Activated T-helper 1 cell treated with anti-CD3 and anti-CD28 coated beads, Interleukin-2, amount 50 U/mL, for 16 hours (primary cell): Measurements from ENCODE around the gene TLN1.
A peak's percentile ranks its signal among the peaks of the same experiment; 100 is the strongest.

Experiments
- DNase-seq, 2 donors: peaks; one replicate each; pipeline ENCODE4 v3.0.0-alpha.2; 2020; ENCODE audit warnings: low read depth in 1 of 2, low spot score in 1 of 2

Gene TLN1

DNA sequence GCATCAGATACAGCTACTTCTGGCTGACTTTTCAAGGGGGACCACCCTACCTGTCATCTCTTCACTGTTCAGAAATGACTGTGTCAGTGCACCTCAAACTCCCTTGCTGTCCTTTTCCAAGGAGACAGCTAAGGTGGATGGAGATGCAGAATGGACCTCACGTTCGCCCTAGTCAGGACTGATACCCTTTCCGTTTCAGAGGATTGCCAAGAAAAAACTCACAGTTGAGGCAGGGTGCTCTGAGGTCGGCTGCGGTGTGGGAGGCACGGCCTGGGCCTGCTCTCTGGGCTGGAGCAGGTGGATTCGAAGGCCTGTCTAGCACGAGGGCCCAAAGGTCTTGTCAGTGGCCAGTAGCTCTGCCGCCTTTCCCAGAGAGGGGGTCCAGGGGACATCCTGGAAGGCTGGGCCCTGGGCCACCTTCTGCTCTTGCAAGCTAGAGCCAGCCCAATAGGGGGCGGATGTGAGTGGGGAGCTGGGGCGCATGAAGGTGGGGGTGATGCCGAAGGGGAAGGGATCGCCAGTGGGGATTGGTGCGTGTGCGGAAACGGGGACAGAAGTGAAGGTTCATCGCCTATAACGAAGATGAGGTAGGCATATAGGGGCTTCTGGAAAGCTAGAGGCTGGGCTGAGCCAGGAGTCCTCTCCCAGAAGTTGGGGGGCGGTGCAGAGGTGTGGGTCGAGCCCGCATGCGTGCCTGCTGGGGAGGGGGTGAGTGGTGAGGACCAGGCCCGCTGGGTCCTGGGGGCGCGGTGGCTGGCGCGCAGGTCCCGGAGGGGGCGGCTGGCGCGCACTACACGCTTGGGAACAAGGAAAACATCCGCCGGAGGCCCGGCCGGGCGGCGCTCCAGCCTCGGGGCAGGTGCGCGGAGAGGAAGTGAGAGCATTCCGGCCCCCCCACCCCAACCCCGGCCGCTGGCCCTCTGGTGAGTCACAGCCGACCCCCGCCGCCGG lies 24.6 kb upstream of the TLN1 start:
- peak; percentile 43 to 59 for DNase-seq

DNA sequence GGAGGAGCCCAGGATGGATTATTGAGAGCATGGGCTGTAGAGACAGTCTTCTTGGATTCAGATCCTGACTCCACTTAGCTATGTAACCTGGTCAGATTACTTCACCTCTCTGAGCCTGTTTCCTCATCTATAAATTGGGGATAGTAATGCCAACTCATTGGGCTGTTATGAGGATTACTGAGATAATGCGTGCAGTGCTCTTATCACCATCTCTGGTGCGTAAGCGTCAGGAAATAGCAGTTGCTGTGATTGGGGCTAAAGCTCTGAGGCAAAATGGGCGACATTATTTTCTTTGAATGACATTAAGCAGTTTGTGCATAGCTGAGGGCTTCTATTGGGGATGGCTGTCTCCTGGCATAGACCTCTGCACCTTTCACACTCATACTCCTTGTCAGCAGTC lies 23.1 kb upstream of the TLN1 start:
- DNase-seq: no peak

DNA sequence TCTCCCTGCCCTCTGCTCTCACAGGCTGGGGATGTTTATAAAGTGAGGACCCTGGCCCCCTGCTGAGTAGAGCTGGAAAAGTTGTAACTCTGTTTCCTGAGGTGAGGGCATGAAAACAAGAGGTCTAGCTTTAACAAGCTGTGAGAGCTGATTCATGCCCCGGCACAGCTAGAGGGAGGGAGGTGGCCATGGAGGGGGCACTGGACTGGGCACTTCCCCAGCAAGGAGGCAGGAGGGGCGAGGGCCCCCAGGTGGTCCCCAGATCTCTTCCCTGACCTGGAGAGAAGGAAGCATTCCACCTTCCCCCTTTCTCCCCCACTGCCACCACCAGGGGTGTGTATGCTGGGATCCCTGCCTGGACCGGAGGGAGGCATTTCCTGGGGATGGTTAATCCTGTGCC lies 22.3 kb upstream of the TLN1 start, which contains the start of gene MSMP:
MSMP (minus strand) TSS at position 13 of the 400 bp plus-strand sequence. CDS start 147 bp downstream, outside the sequence.
- no peak for DNase-seq

DNA sequence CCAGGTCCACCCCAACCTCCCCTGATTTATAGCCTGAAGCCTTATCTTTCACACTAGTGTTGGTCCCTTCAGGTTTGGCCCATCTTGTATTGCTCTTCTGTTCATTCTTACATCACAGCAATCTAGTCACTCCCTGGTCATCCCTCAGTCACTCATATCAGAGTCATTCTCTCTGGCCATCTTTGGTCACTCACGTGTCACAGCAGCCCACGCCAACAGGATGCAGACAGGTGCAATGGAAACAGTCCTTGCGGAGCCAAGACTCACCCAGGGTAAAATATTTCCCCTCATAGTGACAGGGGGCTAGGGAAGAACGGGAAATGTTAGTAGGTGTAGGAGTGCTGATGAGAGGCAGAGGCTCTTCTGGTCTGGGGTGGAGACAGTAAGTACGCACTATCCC lies 21.5 kb upstream of the TLN1 start:
- no peak for DNase-seq

DNA sequence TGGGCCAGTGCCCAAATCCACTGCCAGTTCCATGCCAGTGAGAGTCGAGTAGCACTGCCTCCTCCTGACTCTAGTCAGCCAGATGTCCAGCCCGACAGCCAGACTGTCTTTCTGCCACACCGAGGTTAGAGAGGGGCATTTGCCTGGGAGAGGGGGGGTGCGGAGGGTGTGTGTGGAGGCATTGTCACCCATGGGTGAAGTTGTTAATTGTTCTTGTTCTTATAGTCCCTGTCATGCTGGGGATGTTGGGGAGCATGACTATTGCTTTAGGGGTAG lies 18.2 kb upstream of the TLN1 start:
- DNase-seq: no peak

DNA sequence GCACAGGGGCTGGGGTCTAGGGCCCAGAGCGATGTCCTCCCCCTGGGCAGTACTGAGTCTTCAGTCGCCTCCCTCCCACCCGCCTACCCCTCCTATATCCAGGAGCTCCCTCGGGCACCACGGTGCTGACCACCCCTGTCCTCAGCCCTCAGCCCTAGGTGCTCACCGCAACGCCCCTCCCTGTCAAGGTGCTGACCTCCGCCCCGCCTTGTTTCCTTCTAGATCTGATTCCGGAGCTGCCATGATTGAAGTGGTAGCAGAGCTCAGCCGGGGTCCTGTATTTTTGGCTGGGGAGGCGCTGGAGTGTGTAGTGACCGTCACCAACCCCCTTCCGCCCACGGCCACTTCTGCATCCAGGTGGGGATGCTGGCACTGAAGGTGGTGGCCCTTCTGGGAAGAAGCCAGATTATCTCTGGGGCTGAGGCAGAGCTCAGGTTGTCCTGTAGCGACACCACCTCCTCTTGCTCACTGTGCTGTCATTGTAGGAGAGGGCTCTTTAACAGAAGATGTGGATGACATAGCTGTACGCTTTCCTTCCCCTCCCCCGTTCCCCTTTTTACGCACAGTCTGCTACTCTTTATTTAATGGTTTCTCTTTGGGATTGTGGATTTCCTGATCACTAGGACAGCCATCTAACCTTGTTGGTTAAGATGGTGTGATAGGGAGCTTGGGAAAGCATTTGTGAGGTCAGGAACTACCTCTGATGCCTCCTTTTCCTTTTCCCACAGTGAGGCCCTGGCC lies 17.7 kb upstream of the TLN1 start:
- DNase-seq: no peak

DNA sequence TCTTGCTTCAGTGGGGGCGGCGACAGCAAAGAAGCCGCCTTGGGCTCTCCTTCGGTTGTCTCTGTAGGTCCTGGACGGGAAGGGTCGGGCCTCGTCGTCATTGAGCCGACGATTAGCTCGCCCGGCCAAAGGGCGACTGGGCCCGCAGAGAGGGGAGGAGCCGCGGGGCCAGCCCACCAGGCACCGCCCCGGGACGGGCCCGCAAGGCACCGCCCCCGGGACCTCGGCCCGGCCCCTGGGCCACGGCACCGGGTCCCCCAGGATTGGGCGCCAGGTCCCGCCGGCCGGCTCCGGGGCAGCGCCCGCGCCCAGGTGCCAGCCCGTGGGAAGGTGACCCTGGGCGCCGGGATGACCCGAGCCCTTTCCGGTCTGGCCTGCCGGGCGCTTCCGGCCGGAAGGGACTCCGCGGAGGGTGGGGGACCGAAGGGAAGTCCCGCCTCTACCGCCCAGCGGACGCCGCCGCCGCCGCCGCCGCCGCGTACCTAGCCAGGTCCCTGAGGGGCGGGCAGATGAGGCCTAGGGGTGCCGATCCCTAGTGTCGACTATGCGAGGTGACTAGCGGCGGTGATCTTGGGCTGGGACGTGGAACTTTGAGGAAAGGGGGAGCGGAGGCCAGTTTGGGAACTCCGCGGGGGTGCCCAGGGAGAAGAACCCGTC lies 17.0 kb upstream of the TLN1 start, which contains the start of the genes GBA2 and RGP1:
GBA2 (minus strand) TSS at position 371 of the 657 bp plus-strand sequence. CDS start 524 bp downstream, outside the sequence.
RGP1 (plus strand) TSS at position 430 of the 657 bp plus-strand sequence. CDS start 469 bp downstream, outside the sequence.
- DNase-seq: peak; percentile 37 to 55

DNA sequence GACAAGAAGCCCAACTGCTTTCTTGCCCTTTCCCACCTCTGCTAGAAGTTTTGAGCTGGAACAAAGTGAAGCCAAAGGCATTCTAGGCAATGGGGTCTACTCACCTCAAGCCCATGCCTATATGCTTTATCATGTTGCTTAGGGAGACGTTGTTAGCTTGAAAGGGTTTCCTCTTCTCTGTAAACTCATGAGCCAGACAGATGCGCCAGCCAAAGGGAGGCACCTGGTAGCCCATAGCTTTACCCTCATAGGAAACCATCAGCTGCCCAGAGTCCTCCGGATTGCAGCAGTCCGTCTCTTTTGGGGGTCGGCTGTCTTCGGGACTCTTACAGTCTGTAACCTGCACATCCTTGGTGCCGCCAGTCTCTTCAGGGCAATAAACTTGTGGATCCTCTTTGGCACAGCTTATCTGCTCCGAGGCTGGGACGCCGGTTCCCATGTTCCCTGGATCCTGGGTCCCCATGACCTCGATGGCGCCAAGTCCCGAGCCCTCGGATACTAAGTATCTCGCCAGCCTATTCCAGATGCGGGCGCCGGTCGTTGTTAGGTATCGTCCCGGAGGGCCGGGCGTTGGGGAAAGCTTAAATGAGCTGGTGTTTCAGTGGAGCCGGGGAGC lies 16.4 kb upstream of the TLN1 start:
- DNase-seq: no peak

DNA sequence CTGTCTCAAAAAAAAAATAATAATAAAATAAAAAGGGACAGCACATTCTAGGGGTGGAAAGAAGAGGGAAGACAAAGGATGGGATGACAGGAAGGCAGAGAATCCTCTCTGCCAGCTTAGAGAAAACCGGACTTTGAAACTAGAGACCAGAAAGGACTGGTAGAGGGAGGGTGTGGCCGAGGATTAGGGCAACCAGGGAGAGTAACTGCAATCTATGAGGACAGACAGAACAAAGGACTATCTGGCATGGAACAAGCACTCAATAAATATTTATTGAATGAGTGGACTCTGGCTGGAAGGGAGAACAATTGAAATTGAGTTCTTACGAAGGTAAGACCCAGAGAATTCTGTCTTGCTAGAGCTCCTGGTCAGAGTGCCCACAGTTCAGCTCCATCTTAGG lies 14.6 kb upstream of the TLN1 start:
- DNase-seq: no peak

DNA sequence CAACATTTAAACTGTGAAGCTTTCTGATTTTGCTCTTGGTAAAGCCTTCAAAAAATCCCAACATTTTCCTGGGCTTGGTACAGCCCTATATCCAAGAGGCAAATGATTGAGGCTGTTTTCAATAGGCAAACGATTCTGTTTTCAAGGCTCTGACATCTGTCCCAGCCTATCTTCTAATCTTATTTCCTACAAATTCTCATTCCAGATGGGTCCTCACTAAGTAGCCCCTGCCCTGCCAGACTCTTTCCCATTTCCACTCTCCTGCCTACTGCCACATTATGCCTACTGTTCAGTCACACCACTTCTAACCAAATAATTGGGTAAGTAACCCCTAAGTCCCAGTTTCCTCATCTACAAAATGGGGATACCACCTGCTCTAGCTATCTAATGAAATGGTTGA lies 13.6 kb upstream of the TLN1 start:
- no peak for DNase-seq

DNA sequence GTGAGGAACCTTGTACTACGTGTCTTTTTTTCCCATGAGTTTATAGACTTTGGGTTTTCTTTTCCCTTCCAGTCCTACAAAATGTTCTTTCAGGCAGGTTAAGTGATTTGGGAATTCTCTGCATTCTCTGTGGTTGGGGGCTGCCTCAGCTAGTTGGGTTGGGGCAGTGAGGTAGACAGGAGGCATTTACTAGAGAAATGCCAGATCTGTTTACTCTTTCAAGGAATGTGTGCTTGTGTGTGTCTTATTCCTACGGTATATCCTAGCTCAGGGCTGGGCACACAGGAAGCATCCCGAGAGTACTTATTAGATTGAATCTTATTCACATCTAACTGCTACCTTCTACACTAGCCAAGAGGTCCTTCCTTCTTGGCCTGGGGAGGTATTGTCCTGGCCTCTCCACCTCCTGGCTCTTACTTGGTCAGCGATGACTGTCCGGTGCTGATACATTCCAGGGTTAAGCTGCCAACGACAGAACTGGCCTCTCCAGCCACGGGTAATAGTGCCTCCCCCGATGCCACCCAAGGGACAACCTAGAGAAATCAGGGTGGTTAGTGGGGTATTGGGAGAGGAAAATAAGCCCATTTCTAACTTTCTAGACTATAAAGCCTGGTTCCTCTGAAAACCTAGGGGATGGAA lies 12.0 kb upstream of the TLN1 start:
- no peak for DNase-seq

DNA sequence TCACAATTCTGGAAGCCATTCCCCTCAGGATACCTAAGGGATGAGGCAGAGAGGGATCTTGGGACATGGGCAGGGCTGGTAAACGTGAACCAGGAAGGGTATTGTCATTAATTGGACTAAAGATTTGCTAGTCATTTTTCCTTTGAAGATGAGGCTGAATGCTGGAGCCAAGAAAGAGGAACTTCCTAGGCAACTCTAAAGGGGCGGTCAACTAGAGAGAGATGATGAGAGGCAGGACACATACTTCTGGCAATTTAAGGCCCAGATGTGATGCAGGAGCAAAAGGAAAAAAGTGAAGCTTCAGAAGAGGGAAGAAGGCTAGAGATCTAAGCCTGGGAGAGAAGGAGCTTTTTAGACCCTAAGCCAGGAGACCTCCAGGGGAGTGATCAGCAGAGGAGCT lies 11.5 kb upstream of the TLN1 start:
- DNase-seq: no peak

DNA sequence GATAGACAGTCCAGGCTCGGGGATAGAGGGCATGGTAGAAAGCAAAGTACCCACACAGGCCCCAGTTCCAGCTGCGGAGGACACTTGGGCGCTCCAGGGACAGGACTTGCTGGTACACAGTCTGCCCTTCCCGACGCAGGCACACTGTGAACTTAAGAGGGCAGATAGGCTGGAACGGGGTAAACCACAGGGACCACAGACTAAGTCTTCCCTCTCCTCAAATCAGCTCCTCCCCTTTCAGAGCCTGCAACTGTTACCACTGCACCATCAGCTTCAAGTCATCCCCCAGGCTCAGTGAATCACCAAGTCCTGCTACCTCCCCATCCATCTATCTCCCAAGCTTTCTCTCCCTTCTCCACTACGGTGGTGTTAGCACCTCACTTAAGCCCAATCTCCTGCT lies 9.7 kb upstream of the TLN1 start:
- DNase-seq: no peak

DNA sequence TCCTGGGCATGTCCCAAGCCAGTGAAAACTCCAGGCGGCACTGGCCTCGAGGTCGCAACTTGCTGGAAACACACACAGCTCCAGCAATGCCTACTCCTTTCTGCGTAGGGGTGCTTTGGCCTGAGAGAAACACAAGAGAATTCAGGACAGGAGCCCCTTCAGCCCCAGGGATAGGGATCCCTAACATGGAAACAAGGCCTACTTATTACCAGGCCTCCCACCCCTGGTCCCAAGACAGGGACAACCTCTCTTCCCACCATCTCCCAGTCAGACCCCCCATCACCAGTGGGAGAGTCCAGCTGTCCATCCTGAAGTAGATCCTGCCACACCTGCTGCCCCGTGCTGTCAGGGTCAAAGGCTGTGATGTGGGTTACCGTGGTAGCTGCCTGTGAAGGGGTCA lies 8.2 kb upstream of the TLN1 start:
- no peak for DNase-seq

DNA sequence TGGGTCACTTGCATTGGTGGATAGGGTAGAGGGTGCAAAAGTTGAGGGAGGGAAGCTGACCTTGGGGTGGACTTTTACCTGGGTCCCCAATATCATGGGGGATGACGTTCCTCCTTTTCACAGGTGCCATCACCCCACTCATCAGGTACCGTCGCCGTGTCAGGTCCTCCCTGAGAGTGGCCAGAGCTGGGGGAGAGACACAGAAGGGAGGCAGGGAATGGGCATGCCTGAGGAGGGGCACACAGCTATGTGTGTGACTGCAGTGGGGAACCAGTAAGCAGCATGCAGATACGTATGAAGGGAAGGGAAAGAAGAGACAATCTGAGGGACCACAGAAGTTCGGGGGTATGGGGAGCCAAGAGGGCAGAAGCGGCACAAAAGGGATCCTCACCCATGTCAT lies 6.9 kb upstream of the TLN1 start:
- DNase-seq: no peak

DNA sequence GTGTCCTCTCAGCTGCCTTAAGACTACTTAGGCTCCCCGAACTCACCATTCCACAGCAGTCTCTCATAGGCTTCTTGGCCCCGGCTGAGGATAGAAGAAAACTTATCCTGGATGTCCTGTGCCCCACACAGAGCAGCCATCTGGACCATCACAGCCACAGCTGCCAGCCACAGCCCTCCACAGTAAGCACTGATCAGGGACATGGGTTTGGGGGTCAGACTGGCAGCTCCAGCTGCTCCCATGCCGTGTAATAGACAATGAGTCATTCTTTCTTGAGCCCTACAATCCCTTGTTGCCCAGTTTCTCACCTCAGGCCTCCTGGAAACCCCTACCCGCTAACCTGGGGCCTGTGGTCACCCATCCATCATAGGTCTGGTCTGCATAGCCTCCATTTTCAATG lies 6.2 kb upstream of the TLN1 start:
- no peak for DNase-seq

DNA sequence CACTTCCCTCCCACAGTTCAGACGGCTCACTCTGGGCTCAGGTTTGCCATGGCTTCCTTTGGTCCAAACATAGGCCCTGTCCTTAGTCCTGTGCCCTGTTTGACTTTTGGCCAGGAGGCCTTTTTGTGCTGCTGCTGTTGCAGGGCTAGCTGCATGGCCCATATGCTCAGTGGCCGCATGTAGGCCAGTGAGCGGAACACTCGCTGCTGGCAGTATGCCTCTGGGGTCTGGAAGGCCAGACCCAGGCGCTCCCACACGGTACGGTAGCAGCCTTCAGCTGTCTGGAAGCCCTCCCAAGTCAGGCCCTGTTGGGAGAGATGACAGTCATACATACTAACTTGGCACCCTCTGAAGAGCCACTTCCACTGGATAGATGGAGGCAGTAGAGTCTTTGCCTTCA lies 5.1 kb upstream of the TLN1 start:
- DNase-seq: no peak

DNA sequence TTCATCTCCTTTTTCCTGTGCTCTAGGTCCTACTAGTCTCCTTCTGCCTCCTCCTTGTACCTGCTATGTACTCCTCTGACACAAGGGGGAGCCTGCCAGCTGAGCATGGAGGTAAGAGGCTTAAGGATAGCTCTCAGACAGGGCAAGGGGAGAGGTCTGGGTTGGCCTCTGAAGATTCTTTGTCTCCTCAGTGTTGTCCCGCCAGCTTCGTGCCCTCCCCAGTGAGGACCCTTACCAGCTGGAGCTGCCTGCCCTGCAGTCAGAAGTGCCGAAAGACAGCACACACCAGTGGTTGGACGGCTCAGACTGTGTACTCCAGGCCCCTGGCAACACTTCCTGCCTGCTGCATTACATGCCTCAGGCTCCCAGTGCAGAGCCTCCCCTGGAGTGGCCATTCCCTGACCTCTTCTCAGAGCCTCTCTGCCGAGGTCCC lies 4.2 kb upstream of the TLN1 start:
- DNase-seq: peak in 1 of 2 donors; percentile 33

DNA sequence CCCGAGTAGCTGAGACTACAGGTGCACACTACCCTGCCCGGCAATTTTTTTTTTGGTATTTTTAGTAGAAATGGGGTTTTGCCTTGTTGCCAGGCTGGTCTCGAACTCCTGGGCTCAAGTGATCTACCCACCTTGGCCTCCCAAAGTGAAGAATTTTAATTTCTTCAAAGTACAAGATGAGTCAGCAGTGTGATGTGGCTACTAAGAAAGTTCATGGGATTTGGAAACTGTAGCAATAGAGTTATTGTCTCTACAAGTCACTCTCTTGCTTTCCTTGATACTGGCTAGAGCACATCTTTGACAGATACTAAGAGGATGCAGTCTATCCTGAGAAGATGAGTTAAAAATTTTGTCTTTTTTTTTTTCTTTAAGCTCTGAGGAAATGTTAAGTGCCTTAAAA lies 2.1 kb upstream of the TLN1 start:
- DNase-seq: no peak

DNA sequence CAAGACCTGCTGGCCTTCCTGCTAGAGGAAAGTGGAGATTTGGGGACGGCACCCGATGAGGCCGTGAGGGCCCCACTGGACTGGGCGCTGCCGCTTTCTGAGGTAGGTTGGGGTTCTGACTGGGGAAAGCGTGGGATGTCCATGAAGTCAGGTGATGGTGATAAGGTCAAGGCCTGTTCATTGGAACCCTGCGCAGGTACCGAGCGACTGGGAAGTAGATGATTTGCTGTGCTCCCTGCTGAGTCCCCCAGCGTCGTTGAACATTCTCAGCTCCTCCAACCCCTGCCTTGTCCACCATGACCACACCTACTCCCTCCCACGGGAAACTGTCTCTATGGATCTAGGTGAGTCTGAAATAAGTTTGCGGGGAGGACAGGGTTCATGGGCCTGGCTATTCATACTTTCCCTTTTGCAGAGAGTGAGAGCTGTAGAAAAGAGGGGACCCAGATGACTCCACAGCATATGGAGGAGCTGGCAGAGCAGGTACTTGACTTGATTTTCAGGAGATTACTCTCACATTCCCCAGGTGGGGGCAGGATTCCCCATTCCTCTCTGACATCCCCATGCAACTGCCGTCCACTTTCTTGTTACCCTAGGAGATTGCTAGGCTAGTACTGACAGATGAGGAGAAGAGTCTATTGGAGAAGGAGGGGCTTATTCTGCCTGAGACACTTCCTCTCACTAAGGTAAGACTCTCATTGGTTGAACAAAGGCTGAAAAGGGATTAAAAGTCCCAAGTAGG lies 976 bp upstream of the TLN1 start:
- DNase-seq: no peak
